ENCODE results near the gene CACNA1G. TPM values are rescaled to one million over a fixed set of nuclear protein-coding genes. Genes with fewer than 3 reads are reported as not detected.

The CACNA1G gene
- total RNA-seq, 1 donor from 2014 or later: 0.08 TPM

DNA sequence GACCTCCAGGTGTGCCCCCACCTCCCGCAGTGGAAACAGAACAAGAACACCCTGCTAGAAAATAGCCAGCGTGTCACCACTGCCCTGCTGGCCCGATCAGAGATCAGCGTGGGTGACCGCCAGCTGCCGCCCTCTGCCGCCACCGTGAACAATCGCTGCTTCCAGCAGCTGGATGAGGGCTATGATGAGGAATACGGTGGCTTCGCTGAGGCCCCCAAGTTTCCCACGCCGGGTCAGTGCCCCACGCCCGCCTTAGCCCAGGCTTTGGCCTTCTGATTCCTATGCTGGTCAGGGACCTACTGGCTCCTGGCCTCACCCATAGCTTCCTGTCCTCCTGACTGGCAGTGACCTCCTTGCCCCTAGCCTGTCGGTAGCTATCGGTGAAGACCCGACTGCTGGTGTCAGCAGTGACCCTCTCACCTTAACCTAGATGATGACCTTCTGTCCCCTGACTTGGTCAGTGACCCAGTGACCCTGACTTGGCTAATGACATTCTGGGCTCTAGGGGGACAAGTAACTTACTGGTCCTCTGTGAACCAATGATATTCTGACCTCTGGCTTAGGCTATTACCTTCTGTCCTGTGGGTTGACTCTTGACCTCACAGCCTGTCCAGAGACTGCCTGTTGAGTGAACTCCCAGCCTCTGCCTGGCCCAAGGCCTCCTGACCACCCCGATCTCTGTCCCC, 11.1 kb upstream of the CACNA1G start:
- no peak for ATAC-seq

- ATAC-seq: no peak
These were observed 10.5 kb upstream of the CACNA1G start for GRCh38 chr17:50549969-50550368.

DNA sequence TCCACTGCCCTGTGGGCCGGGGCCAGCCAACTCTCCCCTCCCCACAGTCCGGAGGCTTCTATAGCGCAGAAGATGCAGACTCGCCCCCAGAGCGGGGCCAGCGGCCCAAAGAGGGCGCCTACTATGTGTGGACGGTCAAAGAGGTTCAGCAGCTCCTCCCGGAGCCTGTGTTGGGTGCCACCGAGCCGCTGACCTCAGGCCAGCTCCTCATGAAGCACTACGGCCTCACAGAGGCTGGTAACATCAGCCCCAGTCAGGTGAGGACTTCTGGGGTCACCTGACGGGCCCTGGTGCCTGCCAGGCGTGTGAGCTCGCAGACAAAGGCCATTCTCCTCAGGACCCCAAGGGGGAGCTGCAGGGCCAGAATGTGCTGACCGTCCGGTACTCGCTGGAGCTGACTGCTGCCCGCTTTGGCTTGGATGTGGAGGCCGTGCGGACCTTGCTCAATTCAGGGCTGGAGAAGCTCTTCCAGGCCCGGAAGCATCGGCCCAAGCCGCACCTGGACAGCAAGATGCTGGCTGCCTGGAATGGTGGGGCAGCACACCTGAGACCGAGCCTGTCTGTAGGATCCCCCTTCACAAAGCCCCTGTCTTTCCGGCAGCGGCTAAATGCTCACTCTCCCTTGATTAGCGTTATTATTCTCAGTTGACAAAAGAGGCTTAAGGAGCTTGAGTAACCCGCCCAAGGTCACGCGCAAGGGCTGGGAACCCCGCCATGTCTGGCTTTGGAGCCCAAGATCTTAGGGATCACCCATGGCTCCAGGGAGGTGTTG, 9.7 kb upstream of the CACNA1G start:
- no peak for ATAC-seq

DNA sequence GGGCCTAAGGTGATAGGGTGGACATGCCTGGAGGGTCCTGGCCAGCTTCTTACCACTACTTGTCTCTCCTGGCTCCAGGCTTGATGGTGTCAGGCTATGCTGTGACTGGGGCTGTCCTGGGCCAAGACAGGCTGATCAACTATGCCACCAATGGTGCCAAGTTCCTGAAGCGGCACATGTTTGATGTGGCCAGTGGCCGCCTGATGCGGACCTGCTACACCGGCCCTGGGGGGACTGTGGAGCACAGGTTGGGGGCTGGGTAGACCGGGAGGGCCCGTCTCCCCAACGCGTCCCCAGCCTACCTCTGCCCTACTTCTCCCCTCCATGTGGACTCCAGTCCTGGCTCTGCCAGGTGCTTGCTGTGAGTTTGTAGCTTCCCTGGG, 9.1 kb upstream of the CACNA1G start:
- ATAC-seq: no peak

DNA sequence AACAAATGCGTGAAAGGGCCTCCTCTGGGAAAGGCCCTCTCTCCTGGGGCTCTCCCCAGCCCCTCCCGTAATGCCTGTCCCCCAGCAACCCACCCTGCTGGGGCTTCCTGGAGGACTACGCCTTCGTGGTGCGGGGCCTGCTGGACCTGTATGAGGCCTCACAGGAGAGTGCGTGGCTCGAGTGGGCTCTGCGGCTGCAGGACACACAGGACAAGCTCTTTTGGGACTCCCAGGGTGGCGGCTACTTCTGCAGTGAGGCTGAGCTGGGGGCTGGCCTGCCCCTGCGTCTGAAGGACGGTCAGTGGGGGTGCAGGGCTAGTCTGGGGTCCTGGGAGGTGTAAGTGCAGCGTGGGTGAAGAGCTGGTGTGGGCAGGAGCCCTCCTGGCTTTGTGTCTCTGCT, 8.6 kb upstream of the CACNA1G start:
- no peak for ATAC-seq

GRCh38 chr17:50554201-50554600, 6.3 kb upstream of the CACNA1G start:
- ATAC-seq: no peak

- no peak for ATAC-seq
These were observed 3.7 kb upstream of the CACNA1G start for GRCh38 chr17:50556803-50557202.

DNA sequence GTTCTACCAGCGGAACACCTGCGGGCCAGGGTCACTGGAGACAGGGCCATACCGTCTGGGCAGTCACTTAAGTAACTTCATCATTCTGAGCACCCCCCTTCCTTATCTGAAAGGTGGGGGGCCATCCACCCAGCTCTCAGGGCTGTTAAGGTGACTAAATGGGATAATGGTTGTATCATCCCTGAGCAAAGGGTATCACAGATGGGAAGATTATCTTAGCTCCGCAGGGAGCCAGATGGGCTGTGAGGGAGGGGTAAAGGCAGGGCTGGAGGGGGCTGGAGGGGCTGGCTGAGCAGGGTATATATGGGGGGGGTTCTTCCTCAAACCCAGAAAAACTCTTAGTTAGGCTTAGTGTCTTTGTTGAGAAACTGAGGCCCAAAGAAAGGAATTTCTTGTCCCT, 2.9 kb upstream of the CACNA1G start:
- ATAC-seq: no peak

- no peak for ATAC-seq
These were observed 2.4 kb upstream of the CACNA1G start for GRCh38 chr17:50558091-50558490.

DNA sequence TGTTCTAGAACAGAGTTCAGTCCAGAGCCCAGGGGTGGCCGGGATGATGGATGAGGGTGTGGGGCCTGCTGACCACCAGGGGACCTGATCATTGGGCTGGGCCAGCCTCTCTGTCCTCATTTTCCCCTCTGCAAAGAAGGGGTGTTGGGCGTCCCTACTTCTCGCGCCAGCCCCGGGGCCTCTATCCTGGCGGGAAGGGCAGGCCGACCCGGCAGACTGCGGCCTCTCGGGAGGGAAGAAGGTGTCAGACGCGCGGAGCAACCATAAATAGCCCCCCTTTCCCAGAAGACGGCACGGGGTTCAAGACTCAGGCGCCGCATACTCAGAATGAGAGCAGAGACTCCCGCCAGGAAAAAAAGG, 2.0 kb upstream of the CACNA1G start:
- ATAC-seq: no peak

GRCh38 chr17:50558941-50559614, 1.4 kb upstream of the CACNA1G start:
- ATAC-seq: no peak

DNA sequence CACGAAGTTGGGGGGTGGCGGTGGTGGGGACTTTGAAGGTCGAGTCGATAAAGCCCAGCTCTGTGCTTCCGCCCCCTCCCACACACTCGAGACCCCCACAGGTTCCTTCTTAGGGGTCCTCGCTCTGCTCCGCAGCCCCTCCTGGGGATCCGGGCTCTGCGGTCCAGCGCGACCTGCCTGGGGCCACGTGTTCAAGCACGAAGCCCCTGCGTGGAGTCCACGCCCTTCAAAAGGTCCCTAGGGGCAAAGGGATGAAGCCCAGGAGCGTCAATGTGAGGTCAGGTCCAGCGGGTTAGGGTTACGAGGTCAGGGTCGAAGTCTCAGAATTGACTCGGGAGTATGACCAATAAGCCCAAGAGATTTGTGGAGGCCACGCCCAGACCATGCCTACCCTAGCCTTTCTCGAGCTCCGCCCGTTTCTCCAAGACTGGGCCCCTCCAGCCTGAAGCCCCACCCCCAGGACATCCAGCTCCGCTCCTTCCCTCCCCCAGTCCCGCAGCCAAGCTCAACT, 786 bp upstream of the CACNA1G start:
- ATAC-seq: peak; percentile 19

- ATAC-seq: no peak
These were observed 623 bp downstream of the CACNA1G start for GRCh38 chr17:50560931-50561745.

DNA sequence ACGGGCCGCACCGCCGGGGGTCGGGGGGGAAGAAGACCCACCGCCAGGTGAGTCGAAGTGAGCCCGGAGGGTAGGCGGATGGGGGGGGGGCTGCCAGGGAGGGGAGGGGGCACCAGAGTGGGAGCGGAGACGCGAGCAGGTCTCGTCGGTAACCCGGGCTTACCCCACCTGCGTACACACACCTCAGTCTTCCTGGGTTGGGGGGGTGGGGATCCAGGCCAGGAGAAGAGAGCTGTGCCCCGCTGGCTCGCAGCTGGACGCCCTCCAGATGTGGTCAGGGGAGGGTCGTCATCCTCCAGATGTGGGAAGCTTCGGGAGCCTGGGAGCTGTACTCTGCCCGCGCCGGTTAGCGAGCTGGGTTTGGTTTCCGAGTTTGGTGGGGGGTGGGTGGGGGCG, 1.2 kb downstream of the CACNA1G start:
- ATAC-seq: no peak

DNA sequence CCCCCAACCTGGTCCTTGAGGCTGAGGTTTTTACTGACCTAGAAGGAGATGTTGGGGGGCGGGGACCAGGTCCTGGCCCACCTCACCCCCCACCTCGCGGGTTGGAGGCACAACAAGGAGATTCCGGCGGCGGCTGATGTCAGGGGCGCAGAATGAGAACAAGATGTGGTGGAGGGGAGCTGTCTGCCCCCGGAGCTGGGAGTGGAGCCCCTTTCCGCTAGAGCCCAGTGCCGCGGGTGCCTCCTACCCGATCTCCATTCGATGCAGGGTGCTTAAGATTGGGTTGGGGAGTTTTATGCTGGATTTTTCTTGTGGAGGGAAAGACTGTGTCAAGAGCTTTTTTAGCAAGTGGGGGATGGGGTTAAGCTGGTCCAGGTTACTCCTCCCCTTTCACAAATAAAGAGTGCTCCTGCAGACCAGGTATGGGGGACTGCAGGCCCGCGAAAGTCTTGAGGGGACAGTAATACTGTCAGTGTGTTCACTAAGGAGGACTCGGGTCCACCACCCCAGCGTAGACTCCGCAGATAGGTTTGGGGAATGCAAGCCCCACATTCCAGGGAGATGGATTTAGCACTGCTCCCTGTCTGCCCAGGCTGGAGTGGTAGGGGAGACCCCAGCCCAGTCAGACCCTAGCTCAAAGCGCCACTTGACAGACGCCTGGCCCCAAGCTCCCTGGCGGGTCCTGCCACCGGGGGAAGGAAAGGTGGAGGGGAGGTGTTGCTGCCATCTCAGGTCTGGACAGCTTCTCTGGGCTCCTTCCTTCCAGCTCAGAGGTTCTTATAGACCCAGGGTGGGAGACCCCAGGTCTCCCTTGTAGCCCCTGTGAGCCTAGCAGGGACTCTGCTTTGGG, 2.0 kb downstream of the CACNA1G start:
- no peak for ATAC-seq

- no peak for ATAC-seq
These were observed 2.6 kb downstream of the CACNA1G start for GRCh38 chr17:50563092-50563511.

- peak; percentile 20 for ATAC-seq
These were observed 4.4 kb downstream of the CACNA1G start for GRCh38 chr17:50564916-50565315.

DNA sequence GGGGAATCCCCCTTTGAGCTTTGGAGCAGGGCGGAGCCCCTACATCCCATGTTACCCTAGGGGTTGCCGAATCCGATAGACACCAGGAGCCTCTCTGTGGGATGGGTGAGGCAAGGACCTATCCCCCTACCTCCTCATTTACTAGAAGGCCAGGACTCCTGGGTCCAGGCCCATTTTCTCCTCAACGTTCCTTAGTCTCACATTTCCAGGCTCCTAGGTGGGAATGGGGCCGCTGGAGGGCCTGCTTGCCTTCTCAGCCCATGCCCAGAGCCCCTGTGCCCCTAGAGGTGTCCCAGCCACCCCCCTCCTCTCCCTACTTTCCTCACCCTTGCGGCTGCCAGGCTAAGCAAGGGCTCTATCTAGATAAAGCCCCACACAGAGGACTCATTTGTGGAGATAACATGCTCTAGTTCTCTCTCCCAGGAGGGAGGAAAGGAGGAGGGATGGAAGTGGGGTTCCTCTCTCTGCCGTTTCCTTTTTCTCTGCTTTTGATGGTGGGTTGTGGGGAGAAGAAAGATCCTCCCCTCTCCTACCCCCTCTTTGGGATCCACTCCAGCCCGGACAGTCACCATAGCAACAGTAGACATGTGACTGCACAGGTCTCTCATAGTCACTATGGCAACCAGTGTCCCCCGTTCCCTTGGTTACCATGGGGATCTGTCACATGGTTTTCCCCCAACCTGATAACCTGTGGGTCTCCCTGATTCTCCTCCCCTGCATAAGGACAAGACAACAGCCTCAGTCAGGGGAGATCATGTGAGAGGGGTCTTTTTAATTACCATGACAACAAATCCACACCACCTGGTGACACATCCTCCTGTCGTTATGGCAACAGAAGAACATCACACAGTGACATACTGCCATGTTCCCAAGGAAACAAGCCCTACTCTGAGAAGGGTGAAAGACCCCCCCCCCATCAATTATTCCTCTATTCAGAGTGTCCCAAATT, 5.2 kb downstream of the CACNA1G start:
- no peak for ATAC-seq

DNA sequence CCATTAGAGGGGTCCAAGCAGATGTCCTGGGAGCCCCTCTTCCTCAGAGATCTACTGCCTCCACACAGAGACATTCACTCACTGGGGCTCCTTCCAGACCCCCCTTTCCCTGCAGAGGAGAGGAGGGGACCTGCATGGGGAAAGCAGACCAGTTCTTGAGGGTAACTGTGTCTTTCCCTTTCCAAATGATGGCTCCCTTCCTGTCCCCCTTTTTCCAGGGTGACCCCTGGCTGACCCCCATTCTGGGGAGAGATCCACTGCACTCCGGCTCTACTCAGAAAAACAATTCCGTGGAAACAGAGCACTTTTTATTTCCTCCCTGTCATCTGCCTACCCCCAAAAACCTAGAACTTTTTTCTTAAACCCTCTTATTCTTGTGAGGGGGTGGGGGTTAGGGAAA, 6.4 kb downstream of the CACNA1G start:
- ATAC-seq: no peak

GRCh38 chr17:50568659-50569058, 8.1 kb downstream of the CACNA1G start:
- ATAC-seq: no peak

- no peak for ATAC-seq
These were observed 9.1 kb downstream of the CACNA1G start for GRCh38 chr17:50569592-50569991.
